NOMO-1 treated with DMSO at 0.1 percent for 48 hours (cell line): ENCODE data around the gene BTG4.
A peak's percentile ranks its signal among the peaks of the same experiment; 100 is the strongest.

Experiments used
- DNase-seq: peaks from one replicate; lab custom pipeline; 2025; ENCODE audit not compliant: unreplicated experiment; lab: John Stamatoyannopoulos, UW

BTG4 gene

GRCh38 chr11:111456859-111457730, 55.1 kb downstream of the BTG4 start:
- no peak for DNase-seq

GRCh38 chr11:111456086-111456858, 55.9 kb downstream of the BTG4 start:
- DNase-seq = no peak

- no peak for DNase-seq
These were observed 56.7 kb downstream of the BTG4 start for GRCh38 chr11:111455291-111456085.

GRCh38 chr11:111454561-111455192, 57.5 kb downstream of the BTG4 start:
- DNase-seq = peak; percentile 38

GRCh38 chr11:111452817-111453552, 59.2 kb downstream of the BTG4 start:
- no peak for DNase-seq

GRCh38 chr11:111452146-111452545, 60.0 kb downstream of the BTG4 start:
- DNase-seq = no peak

GRCh38 chr11:111450480-111451320, 61.5 kb downstream of the BTG4 start:
- no peak for DNase-seq

GRCh38 chr11:111449696-111450479, 62.3 kb downstream of the BTG4 start:
- DNase-seq = no peak

GRCh38 chr11:111448831-111449557, 63.2 kb downstream of the BTG4 start:
- no peak for DNase-seq

- DNase-seq = no peak
These were observed 63.8 kb downstream of the BTG4 start for GRCh38 chr11:111448414-111448813.

- no peak for DNase-seq
These were observed 64.3 kb downstream of the BTG4 start for GRCh38 chr11:111447931-111448330.

GRCh38 chr11:111447112-111447471, 65.1 kb downstream of the BTG4 start:
- no peak for DNase-seq

GRCh38 chr11:111446404-111447111, 65.6 kb downstream of the BTG4 start:
- peak; percentile 98 for DNase-seq

- no peak for DNase-seq
These were observed 66.6 kb downstream of the BTG4 start for GRCh38 chr11:111445586-111445985.
